Ishikawa (cell line): ENCODE data around the gene TAS2R16.

Experiments used
- CEBPB ChIP-seq: IDR thresholded peaks from 2 replicates; pipeline ENCODE4 v1.6.1; 2012
- CREB1 ChIP-seq: IDR thresholded peaks from 2 replicates; pipeline ENCODE4 v1.6.1; 2012; ENCODE audit warnings: low read depth
- EP300 ChIP-seq: IDR thresholded peaks from 2 replicates; pipeline ENCODE4 v1.6.1; 2012; ENCODE audit warnings: borderline replicate concordance
- MAX ChIP-seq: IDR thresholded peaks from 2 replicates; pipeline ENCODE4 v1.6.1; 2012
- RAD21 ChIP-seq: IDR thresholded peaks from 2 replicates; pipeline ENCODE4 v1.6.1; 2012; ENCODE audit warnings: low read depth
- REST ChIP-seq: IDR thresholded peaks from 2 replicates; pipeline ENCODE4 v1.6.1; 2012; ENCODE audit warnings: low read depth, mild to moderate bottlenecking
- TAF1 ChIP-seq: IDR thresholded peaks from 2 replicates; pipeline ENCODE4 v1.6.1; 2012; ENCODE audit warnings: low read depth, mild to moderate bottlenecking
- YY1 ChIP-seq: IDR thresholded peaks from 2 replicates; pipeline ENCODE4 v1.6.1; 2012; ENCODE audit warnings: low read depth
- TF ChIP-seq, protein P1 (sequence below): IDR thresholded peaks from 2 replicates; pipeline ENCODE4 v1.6.1; 2012

DNA sequence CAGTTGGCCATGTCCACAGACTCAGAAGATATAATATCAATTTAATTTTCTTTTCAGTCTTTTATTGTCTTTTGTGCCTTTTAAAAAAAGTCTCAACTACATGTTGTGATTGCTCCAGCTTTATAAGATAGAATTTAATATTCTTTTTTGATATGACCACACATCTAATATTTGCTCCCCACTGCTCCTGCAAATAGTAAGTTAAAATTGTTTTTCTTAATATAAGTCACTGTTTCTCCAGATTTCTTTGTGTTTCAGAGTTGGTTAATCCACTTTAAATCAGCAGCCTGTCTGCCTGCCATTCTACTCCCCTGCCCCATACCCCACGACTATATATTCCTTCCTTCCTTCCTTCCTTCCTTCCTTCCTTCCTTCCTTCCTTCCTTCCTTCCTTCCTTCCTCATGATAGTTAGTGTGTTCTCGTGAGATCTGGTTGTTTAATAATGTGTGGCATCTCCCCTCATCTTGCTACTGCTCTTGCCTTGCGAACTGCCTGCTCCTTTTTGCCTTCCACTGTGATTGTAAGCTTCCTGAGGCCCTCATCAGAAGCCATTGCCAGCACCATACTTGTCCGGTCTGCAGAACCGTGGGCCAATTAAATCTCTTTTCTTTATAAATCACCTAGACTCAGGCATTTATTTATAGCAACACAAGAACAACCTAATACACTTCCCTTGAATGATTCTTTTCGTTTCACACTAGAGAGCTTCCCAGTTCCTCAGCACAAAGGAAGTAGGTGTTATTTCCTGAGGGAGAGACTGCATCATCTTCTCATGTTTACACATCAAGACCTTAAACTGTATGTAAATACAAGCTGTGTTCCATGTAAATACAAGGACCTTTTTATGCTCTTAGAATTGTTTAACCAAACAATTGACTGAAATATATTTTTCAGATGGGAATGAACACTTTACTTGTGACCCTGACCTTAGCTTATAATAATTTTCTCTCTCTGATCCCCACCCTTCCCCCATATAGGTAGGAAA is 24.5 kb downstream of the TAS2R16 start:
- TF ChIP-seq RAD21 (no peak), MAX (no peak), CREB1 (no peak), REST (no peak), TAF1 (no peak), EP300 (no peak), YY1 (no peak), CEBPB (no peak)
- TF ChIP-seq, protein P1, sequence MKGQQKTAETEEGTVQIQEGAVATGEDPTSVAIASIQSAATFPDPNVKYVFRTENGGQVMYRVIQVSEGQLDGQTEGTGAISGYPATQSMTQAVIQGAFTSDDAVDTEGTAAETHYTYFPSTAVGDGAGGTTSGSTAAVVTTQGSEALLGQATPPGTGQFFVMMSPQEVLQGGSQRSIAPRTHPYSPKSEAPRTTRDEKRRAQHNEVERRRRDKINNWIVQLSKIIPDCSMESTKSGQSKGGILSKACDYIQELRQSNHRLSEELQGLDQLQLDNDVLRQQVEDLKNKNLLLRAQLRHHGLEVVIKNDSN: no peak
